Keratinocyte (primary cell): Measurements from ENCODE around the gene GOLGA6D. TPM values are rescaled to one million over a fixed set of nuclear protein-coding genes. Genes with fewer than 3 reads are reported as not detected.
"Not testable (repeated sequence)": the region's sequence is repeated elsewhere in the genome, so short reads cannot be mapped to it uniquely, and the experiment has no call there.

ENCODE experiments used
- DNase-seq: peaks from one replicate; pipeline ENCODE4 v3.0.0-alpha.2; 2011; ENCODE audit warnings: low read depth, missing footprints, low spot score
- FAIRE-seq: peaks from 2 replicates; lab custom pipeline; 2011; peaks lifted over from hg19 to GRCh38; lab: Jason Lieb, UNC
- H2AFZ ChIP-seq: 2 replicates; pipeline ENCODE4 v1.6.0; 2012; ENCODE audit warnings: low read length, control low read depth, inconsistent platforms; ENCODE audit not compliant: control insufficient read depth
- H3K27ac ChIP-seq: 2 replicates; pipeline ENCODE4 v1.5.1; 2011; ENCODE audit warnings: low read length; ENCODE audit not compliant: control insufficient read depth, insufficient read depth
- H3K27me3 ChIP-seq: 3 replicates; pipeline ENCODE4 v1.6.0; 2011; ENCODE audit warnings: low read length; ENCODE audit not compliant: control insufficient read depth, insufficient read depth; ENCODE audit errors: extremely low read depth
- H3K36me3 ChIP-seq, 2 experiments: 2 replicates in 1 of 2; 3 replicates in 1 of 2; pipeline ENCODE4 v1.5.1; 2011; ENCODE audit warnings: low read length in 2 of 2, mild to moderate bottlenecking in 1 of 2; ENCODE audit not compliant: control insufficient read depth in 2 of 2, insufficient read depth in 2 of 2; ENCODE audit errors: extremely low read depth in 1 of 2
- H3K4me1 ChIP-seq: 3 replicates; pipeline ENCODE4 v1.5.1; 2011; ENCODE audit warnings: low read length; ENCODE audit not compliant: control insufficient read depth, insufficient read depth; ENCODE audit errors: extremely low read depth
- H3K4me2 ChIP-seq: 3 replicates; pipeline ENCODE4 v1.6.0; 2011; ENCODE audit warnings: low read depth, low read length; ENCODE audit not compliant: control insufficient read depth, insufficient read depth; ENCODE audit errors: extremely low read depth
- H3K4me3 ChIP-seq, 3 experiments: fragments of 200-600 bp in 1 of 3; sonication (generic) in 1 of 3; 2 replicates in 2 of 3; 3 replicates in 1 of 3; pipeline ENCODE4 v1.5.1; 2011 to 2016; ENCODE audit warnings: low read length in 3 of 3, mild to moderate bottlenecking in 3 of 3, control low read depth in 2 of 3, inconsistent platforms in 1 of 3, low read depth in 1 of 3, mixed read lengths in 1 of 3, mixed run types in 1 of 3, moderate library complexity in 1 of 3; ENCODE audit not compliant: control insufficient read depth in 2 of 3, insufficient read depth in 2 of 3; ENCODE audit errors: extremely low read depth in 1 of 3
- H3K79me2 ChIP-seq: 2 replicates; pipeline ENCODE4 v1.6.0; 2012; ENCODE audit warnings: low read length; ENCODE audit not compliant: control insufficient read depth, insufficient read depth
- H3K9ac ChIP-seq: 3 replicates; pipeline ENCODE4 v1.6.0; 2011; ENCODE audit warnings: low read length; ENCODE audit not compliant: control insufficient read depth, insufficient read depth; ENCODE audit errors: extremely low read depth
- H3K9me1 ChIP-seq: 3 replicates; pipeline ENCODE4 v1.6.0; 2011; ENCODE audit warnings: low read length; ENCODE audit not compliant: control insufficient read depth, insufficient read depth; ENCODE audit errors: extremely low read depth
- H3K9me3 ChIP-seq: 2 replicates; pipeline ENCODE4 v1.5.1; 2012; ENCODE audit warnings: low read depth, low read length; ENCODE audit not compliant: control insufficient read depth
- H4K20me1 ChIP-seq: 3 replicates; pipeline ENCODE4 v1.6.0; 2011; ENCODE audit warnings: low read length; ENCODE audit not compliant: control insufficient read depth, insufficient read depth; ENCODE audit errors: extremely low read depth
- EZH2 ChIP-seq: IDR thresholded peaks from one replicate; pipeline ENCODE4 v1.6.1; 2012; ENCODE audit warnings: inconsistent platforms, mild to moderate bottlenecking, low read length, moderate library complexity
- dilution Hi-C: fragments of 300-500 bp; cut with MboI; formaldehyde crosslinking; loops from one replicate; pipeline ENCODE4 v1.7.0; 2020; ENCODE audit warnings: low sequenced_read_pairs; ENCODE audit not compliant: extremely low pct_ligation_motif_present
- polyA plus RNA-seq, 5 experiments: library from polyadenylated mRNA; depleted of rRNA in 3 of 5; stranded (reverse) in 3 of 5; stranded (forward) in 1 of 5; unstranded in 1 of 5; fragments of >200 nt; gene quantifications; 1 replicate in 1 of 5; 2 replicates in 3 of 5; 3 replicates in 1 of 5; pipeline versions ENCODE4 v1.2.1 to v1.2.3, GENCODE V29; 2011 to 2012; ENCODE audit warnings: missing spikeins in 2 of 5, low read depth in 1 of 5, low replicate concordance in 1 of 5
- TF ChIP-seq, protein P1 (sequence below), 3 experiments: IDR thresholded peaks in 1 of 3; conservative IDR thresholded peaks in 1 of 3; optimal IDR thresholded peaks in 1 of 3; 2 replicates in 2 of 3; 3 replicates in 1 of 3; pipeline versions ENCODE3 to v1.5.1; 2011; ENCODE audit warnings: low read length in 3 of 3, mild to moderate bottlenecking in 3 of 3, moderate library complexity in 2 of 3, control low read depth in 1 of 3, inconsistent platforms in 1 of 3; ENCODE audit not compliant: insufficient read depth in 2 of 3; ENCODE audit errors: extremely low read depth in 1 of 3

GOLGA6D gene
- polyA plus RNA-seq, 1 donor (not counting 4 experiments of a cell fraction or from before 2014, with no cell fraction given), result 0.03 TPM

- DNase-seq (no peak), FAIRE-seq (no peak)
- no peaks in the 10 kb centered on the region for H4K20me1 ChIP-seq
- peak overlapping the region; percentile 22 for H3K9ac ChIP-seq
- dilution Hi-C loops, result no loop called here
- no peak for TF ChIP-seq EZH2
- TF ChIP-seq, protein P1, sequence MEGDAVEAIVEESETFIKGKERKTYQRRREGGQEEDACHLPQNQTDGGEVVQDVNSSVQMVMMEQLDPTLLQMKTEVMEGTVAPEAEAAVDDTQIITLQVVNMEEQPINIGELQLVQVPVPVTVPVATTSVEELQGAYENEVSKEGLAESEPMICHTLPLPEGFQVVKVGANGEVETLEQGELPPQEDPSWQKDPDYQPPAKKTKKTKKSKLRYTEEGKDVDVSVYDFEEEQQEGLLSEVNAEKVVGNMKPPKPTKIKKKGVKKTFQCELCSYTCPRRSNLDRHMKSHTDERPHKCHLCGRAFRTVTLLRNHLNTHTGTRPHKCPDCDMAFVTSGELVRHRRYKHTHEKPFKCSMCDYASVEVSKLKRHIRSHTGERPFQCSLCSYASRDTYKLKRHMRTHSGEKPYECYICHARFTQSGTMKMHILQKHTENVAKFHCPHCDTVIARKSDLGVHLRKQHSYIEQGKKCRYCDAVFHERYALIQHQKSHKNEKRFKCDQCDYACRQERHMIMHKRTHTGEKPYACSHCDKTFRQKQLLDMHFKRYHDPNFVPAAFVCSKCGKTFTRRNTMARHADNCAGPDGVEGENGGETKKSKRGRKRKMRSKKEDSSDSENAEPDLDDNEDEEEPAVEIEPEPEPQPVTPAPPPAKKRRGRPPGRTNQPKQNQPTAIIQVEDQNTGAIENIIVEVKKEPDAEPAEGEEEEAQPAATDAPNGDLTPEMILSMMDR (optimal IDR thresholded peaks at IDR 0.05 in 1 of 3, IDR thresholded peaks at IDR 0.05 in 1 of 3, conservative IDR thresholded peaks at IDR 0.05 in 1 of 3; ENCODE audit: extremely low read depth in 1 of 3, insufficient read depth in 2 of 3, low read length in 3 of 3), result no peak
- no peaks in the 10 kb centered on the region for H3K9me1 ChIP-seq
- peaks cover 10% of the 10 kb centered on the region for H3K4me1 ChIP-seq
- H3K36me3 ChIP-seq, result no peaks in the 10 kb centered on the region
- peaks cover 6% of the 10 kb centered on the region for H3K27me3 ChIP-seq
- no peak overlapping the region for H3K27ac ChIP-seq
- no peak overlapping the region for H3K4me3 ChIP-seq
- peaks cover 5% of the 10 kb centered on the region for H3K9me3 ChIP-seq
- no peaks in the 10 kb centered on the region for H3K79me2 ChIP-seq
- H3K4me2 ChIP-seq, result peak overlapping the region; percentile 41
- H2AFZ ChIP-seq, result peak overlapping the region; percentile 51
Observed at GRCh38 chr15:75313116-75313845, 30.6 kb downstream of the GOLGA6D start.

- no peak overlapping the region for H3K9ac ChIP-seq
- DNase-seq (no peak), FAIRE-seq (no peak)
- no peaks in the 10 kb centered on the region for H3K36me3 ChIP-seq
- no peak overlapping the region for H3K27ac ChIP-seq
- no peaks in the 10 kb centered on the region for H3K9me1 ChIP-seq
- H2AFZ ChIP-seq, result no peak overlapping the region
- dilution Hi-C loops, result no loop called here
- H3K27me3 ChIP-seq, result peaks cover 6% of the 10 kb centered on the region
- TF ChIP-seq EZH2, result no peak
- TF ChIP-seq, protein P1 (optimal IDR thresholded peaks at IDR 0.05 in 1 of 3, IDR thresholded peaks at IDR 0.05 in 1 of 3, conservative IDR thresholded peaks at IDR 0.05 in 1 of 3; ENCODE audit: extremely low read depth in 1 of 3, insufficient read depth in 2 of 3, low read length in 3 of 3), result no peak
- no peaks in the 10 kb centered on the region for H4K20me1 ChIP-seq
- no peak overlapping the region for H3K4me2 ChIP-seq
- no peak overlapping the region for H3K4me3 ChIP-seq
- H3K9me3 ChIP-seq, result peaks cover 5% of the 10 kb centered on the region
- peaks cover 10% of the 10 kb centered on the region for H3K4me1 ChIP-seq
- H3K79me2 ChIP-seq, result no peaks in the 10 kb centered on the region
Observed at GRCh38 chr15:75314552-75315290, 32.1 kb downstream of the GOLGA6D start.

DNA sequence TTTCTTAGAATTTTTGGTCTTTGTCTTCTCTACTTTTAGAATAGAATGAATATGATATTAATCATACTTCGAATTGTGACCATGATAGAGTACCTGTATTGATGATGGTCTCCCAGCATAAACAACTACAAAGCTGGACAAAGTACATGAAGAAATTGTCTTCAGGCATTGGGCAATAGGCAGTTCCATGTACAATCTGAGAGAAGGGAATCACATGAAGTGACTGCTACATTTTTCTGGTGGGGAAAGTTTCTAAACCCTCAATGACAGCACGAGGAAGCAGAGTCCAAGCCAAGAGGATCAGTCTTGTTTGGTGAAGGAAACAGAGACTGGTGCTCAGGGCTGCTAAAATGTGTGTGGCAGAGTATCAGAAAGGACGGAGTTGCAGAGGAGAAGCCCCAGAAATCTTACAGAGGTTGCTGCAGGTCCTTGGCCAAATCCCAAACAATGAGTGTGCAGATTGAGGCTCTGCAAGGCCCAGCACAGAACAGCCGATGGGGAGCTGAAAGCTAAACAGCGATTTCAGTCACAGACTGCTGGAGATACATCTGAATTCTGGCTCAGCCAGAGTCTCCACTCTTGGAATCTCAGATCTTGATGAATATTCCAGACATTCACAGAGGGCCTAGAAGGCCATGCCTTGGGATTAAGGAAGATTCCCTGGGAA lies 36.7 kb downstream of the GOLGA6D start:
- DNase-seq, H3K4me1 ChIP-seq, dilution Hi-C loops, H3K9ac ChIP-seq, H2AFZ ChIP-seq, H3K27me3 ChIP-seq, H3K79me2 ChIP-seq, H3K4me3 ChIP-seq, H3K9me3 ChIP-seq, H3K27ac ChIP-seq, H3K36me3 ChIP-seq, H3K9me1 ChIP-seq, H3K4me2 ChIP-seq, H4K20me1 ChIP-seq, FAIRE-seq: not testable (repeated sequence)
